HepG2 (cell line): ENCODE results near the gene LYRM9. TPM values are rescaled to one million over a fixed set of nuclear protein-coding genes. Genes with fewer than 3 reads are reported as not detected.
"Not testable (repeated sequence)": the region's sequence is repeated elsewhere in the genome, so short reads cannot be mapped to it uniquely, and the experiment has no call there.

Experiments used
- ATAC-seq: fragments of 200-7000 bp; cut with Tn5 transposase; 3 replicates; pipeline ENCODE4 v1.9.1; 2020; ENCODE audit warnings: mild to moderate bottlenecking, moderate library complexity
- BruUV-seq: library from RNA; stranded (reverse); fragments of 400-500 nt; replicated peaks from 2 replicates; lab custom pipeline; 2021; lab: Mats Ljungman, UMichigan
- CTCF ChIA-PET: fragments of 300-600 bp; formaldehyde crosslinking; extraction: SDS; loops from one replicate; lab custom pipeline; 2021; ENCODE audit warnings: low total read pairs, inconsistent platforms, low intra/inter-chr PET ratio; lab: Yijun Ruan, JAX
- POLR2A ChIA-PET: fragments of 350-600 bp; sonication (Branson Sonifier 250); formaldehyde crosslinking; loops from one replicate; lab custom pipeline; 2020; ENCODE audit warnings: antibody characterized with exemption, inconsistent platforms; lab: Yijun Ruan, JAX
- DNase-seq: peaks from one replicate; pipeline ENCODE4 v3.0.0-alpha.2; 2015; ENCODE audit warnings: low spot score
- FAIRE-seq: peaks from 3 replicates; lab custom pipeline; 2011; peaks lifted over from hg19 to GRCh38; lab: Jason Lieb, UNC
- H2AFZ ChIP-seq: one replicate; pipeline ENCODE4 v1.6.1; 2011; ENCODE audit warnings: low read length, inconsistent platforms
- H3K27ac ChIP-seq: fragments of 300-600 bp; 3 replicates; pipeline ENCODE4 v1.8.0; 2011; ENCODE audit warnings: mixed run types, mild to moderate bottlenecking, mixed read lengths, low read length, inconsistent platforms; ENCODE audit not compliant: insufficient read depth; ENCODE audit errors: extremely low read length
- H3K27me3 ChIP-seq, 2 experiments: fragments of 200-600 bp in 1 of 2; 2 replicates in 1 of 2; 3 replicates in 1 of 2; pipeline versions ENCODE4 v1.6.0 to v1.8.0; 2011; ENCODE audit warnings: low read length in 2 of 2, mild to moderate bottlenecking in 2 of 2, moderate library complexity in 2 of 2, inconsistent platforms in 1 of 2; ENCODE audit not compliant: insufficient read depth in 2 of 2, control insufficient read depth in 1 of 2
- H3K36me3 ChIP-seq, 2 experiments: fragments of 200-600 bp in 1 of 2; replicated peaks in 1 of 2; 2 replicates in 1 of 2; 3 replicates in 1 of 2; pipeline versions ENCODE4 v1.5.1 to v1.8.0; 2011; ENCODE audit warnings: low read length in 2 of 2, inconsistent platforms in 1 of 2; ENCODE audit not compliant: insufficient read depth in 2 of 2, control insufficient read depth in 1 of 2
- H3K4me1 ChIP-seq: 2 replicates; pipeline ENCODE4 v1.5.1; 2012; ENCODE audit warnings: low read length, inconsistent platforms; ENCODE audit not compliant: insufficient read depth
- H3K4me2 ChIP-seq: 2 replicates; pipeline ENCODE4 v1.6.0; 2011; ENCODE audit warnings: low read depth, low read length, inconsistent platforms
- H3K4me3 ChIP-seq, 3 experiments: fragments of 200-600 bp in 1 of 3; sonication (generic), shearing (Covaris generic) in 1 of 3; replicated peaks in 1 of 3; 2 replicates each; pipeline ENCODE4 v1.5.1; 2011 to 2016; ENCODE audit warnings: low read length in 3 of 3, inconsistent platforms in 2 of 3, low read depth in 2 of 3, mild to moderate bottlenecking in 2 of 3, control low read depth in 1 of 3, mixed read lengths in 1 of 3; ENCODE audit not compliant: insufficient read depth in 1 of 3
- H3K79me2 ChIP-seq: one replicate; pipeline ENCODE4 v1.6.1; 2011; ENCODE audit warnings: low read length, inconsistent platforms; ENCODE audit not compliant: insufficient read depth
- H3K9ac ChIP-seq: 2 replicates; pipeline ENCODE4 v1.6.0; 2011; ENCODE audit warnings: mild to moderate bottlenecking, low read depth, low read length, inconsistent platforms; ENCODE audit not compliant: insufficient read depth
- H3K9me3 ChIP-seq: 2 replicates; pipeline ENCODE4 v1.5.1; 2012; ENCODE audit warnings: mild to moderate bottlenecking, low read length
- H4K20me1 ChIP-seq: 2 replicates; pipeline ENCODE4 v1.6.0; 2011; ENCODE audit warnings: inconsistent platforms, mild to moderate bottlenecking, low read length, moderate library complexity; ENCODE audit not compliant: insufficient read depth
- AKAP8 ChIP-seq: sonication (generic); formaldehyde crosslinking; IDR thresholded peaks from 2 replicates; pipeline ENCODE4 v1.5.1; 2020; ENCODE audit warnings: mild to moderate bottlenecking, missing genetic modification reagents
- ATF2 ChIP-seq: sonication (generic); formaldehyde crosslinking; IDR thresholded peaks from 2 replicates; pipeline ENCODE4 v1.4.0; 2020; ENCODE audit warnings: missing genetic modification reagents
- GLI4 ChIP-seq: sonication (generic); formaldehyde crosslinking; IDR thresholded peaks from 2 replicates; pipeline ENCODE4 v1.5.1; 2020; ENCODE audit warnings: missing genetic modification reagents, mild to moderate bottlenecking, moderate library complexity, borderline replicate concordance
- RXRA ChIP-seq: sonication (generic); formaldehyde crosslinking; IDR thresholded peaks from 2 replicates; pipeline ENCODE4 v1.5.1; 2020; ENCODE audit warnings: missing genetic modification reagents
- THAP8 ChIP-seq: sonication (generic); formaldehyde crosslinking; IDR thresholded peaks from 2 replicates; pipeline ENCODE4 v1.5.1; 2020; ENCODE audit warnings: missing genetic modification reagents, mild to moderate bottlenecking, borderline replicate concordance
- ZBTB33 ChIP-seq: sonication (generic); formaldehyde crosslinking; IDR thresholded peaks from 2 replicates; pipeline ENCODE4 v1.4.0; 2020; ENCODE audit warnings: missing genetic modification reagents
- ZNF138 ChIP-seq: sonication (generic); formaldehyde crosslinking; IDR thresholded peaks from 2 replicates; pipeline ENCODE4 v1.5.0; 2020; ENCODE audit warnings: mild to moderate bottlenecking, low read depth, missing genetic modification reagents
- ZNF282 ChIP-seq: fragments of 450-650 bp; IDR thresholded peaks from 2 replicates; pipeline ENCODE4 v1.6.1; 2018; ENCODE audit not compliant: partially characterized antibody
- ZNF501 ChIP-seq: sonication (generic); formaldehyde crosslinking; IDR thresholded peaks from 2 replicates; pipeline ENCODE4 v1.5.1; 2020; ENCODE audit warnings: mild to moderate bottlenecking, moderate library complexity, missing genetic modification reagents
- ZNF607 ChIP-seq: sonication (generic); formaldehyde crosslinking; IDR thresholded peaks from 2 replicates; pipeline ENCODE4 v1.5.1; 2020; ENCODE audit warnings: missing genetic modification reagents, mild to moderate bottlenecking, borderline replicate concordance
- ZNF747 ChIP-seq: sonication (generic); formaldehyde crosslinking; IDR thresholded peaks from 2 replicates; pipeline ENCODE4 v1.8.1; 2023; ENCODE audit warnings: missing genetic modification reagents, mild to moderate bottlenecking, borderline replicate concordance
- WGBS: methylation state at CpG from one replicate; pipeline ENCODE4 v1.1.6; 2017; ENCODE audit warnings: low lambda C conversion rate; 5-methylcytosine and 5-hydroxymethylcytosine counted together
- in situ Hi-C: cut with HindIII; loops from 2 replicates; pipeline ENCODE4 v1.10.0; 2017; ENCODE audit warnings: low pct_unique_long_range_greater_than_20kb; ENCODE audit not compliant: extremely low pct_ligation_motif_present
- intact Hi-C: fragments of 100-400 bp; cut with micrococcal nuclease; formaldehyde crosslinking; loops from one replicate; pipeline ENCODE4 v1.10.0; 2022; ENCODE audit not compliant: unreplicated experiment
- polyA plus RNA-seq, 8 experiments: library from polyadenylated mRNA; depleted of rRNA in 3 of 8; stranded (reverse) in 7 of 8; unstranded in 1 of 8; fragments of >200 nt; fragmentation: Illumina TruSeq in 4 of 8; extraction: Trizol in 4 of 8; gene quantifications; 2 replicates each; pipeline versions ENCODE4 v1.2.1 to v1.2.3, GENCODE V29; 2011 to 2016; ENCODE audit warnings: low read depth in 4 of 8, missing spikeins in 1 of 8, mixed read lengths in 1 of 8; ENCODE audit not compliant: insufficient read depth in 1 of 8
- total RNA-seq, 5 experiments: library from RNA; depleted of rRNA; stranded (reverse); fragments of >200 nt; fragmentation: Illumina TruSeq; extraction: Trizol; gene quantifications; 2 replicates each; pipeline ENCODE4 v1.2.3, GENCODE V29; 2016; ENCODE audit warnings: low read depth in 1 of 5

The LYRM9 gene
- total and polyA plus RNA-seq, 2 of the 13 experiments (the other 11 are each of a cell fraction or from before 2014, with no cell fraction given): 0.24 to 0.66 TPM

- FAIRE-seq, DNase-seq, H4K20me1 ChIP-seq, H2AFZ ChIP-seq, H3K27me3 ChIP-seq, CTCF ChIA-PET, H3K27ac ChIP-seq, ATAC-seq, H3K4me3 ChIP-seq, H3K79me2 ChIP-seq, H3K9me3 ChIP-seq, POLR2A ChIA-PET, intact Hi-C loops, H3K9ac ChIP-seq, BruUV-seq, H3K4me2 ChIP-seq, H3K36me3 ChIP-seq: not testable (repeated sequence)
- whole genome bisulfite sequencing: 69% methylated on average over 8 of the region's 8 CpGs
- in situ Hi-C loops: loop anchor here (10.0 to 25.0 kb wide), 2 partner anchors 232 to 399 kb away; no protein-coding TSS in a partner anchor
- peaks cover 13% of the 10 kb centered on the region for H3K4me1 ChIP-seq
- TF ChIP-seq ZBTB33 (CRISPR knock-in tag): 0 out of 2 replicates have a peak, but pooled peaks have one; percentile 11
Measured at GRCh38 chr17:27886348-27886906, 6.7 kb downstream of the LYRM9 start.

GRCh38 chr17:27882162-27882840 lies 10.9 kb downstream of the LYRM9 start:
- BruUV-seq: no TSS peak
- no peak overlapping the region for H3K4me2 ChIP-seq
- in situ Hi-C loops: loop anchor here (5.0 to 25.0 kb wide), 3 partner anchors 120 to 395 kb away; no protein-coding TSS in a partner anchor
- no peak for TF ChIP-seq ZNF501
- no peak for TF ChIP-seq ZNF138 (CRISPR knock-in tag)
- TF ChIP-seq RXRA (CRISPR knock-in tag): no peak
- no peak for TF ChIP-seq GLI4 (CRISPR knock-in tag)
- TF ChIP-seq ZNF607 (CRISPR knock-in tag): no peak
- no peak for TF ChIP-seq ZNF282
- TF ChIP-seq THAP8 (CRISPR knock-in tag): no peak
- TF ChIP-seq AKAP8 (CRISPR knock-in tag): no peak
- TF ChIP-seq ZNF747 (CRISPR knock-in tag): no peak
- TF ChIP-seq ATF2 (CRISPR knock-in tag): no peak
- no peak for ATAC-seq
- no peak for FAIRE-seq
- no peak overlapping the region for H3K27ac ChIP-seq
- H3K36me3 ChIP-seq: no peaks in the 10 kb centered on the region
- 16% methylated on average over 4 of the region's 11 CpGs for WGBS
- H3K9me3 ChIP-seq: no peaks in the 10 kb centered on the region
- no peak overlapping the region for H3K9ac ChIP-seq
- ChIA-PET POLR2A (no interaction called here), CTCF (no interaction called here)
- H2AFZ ChIP-seq: no peak overlapping the region
- no peaks in the 10 kb centered on the region for H3K79me2 ChIP-seq
- no peak for DNase-seq
- H3K4me1 ChIP-seq: no peaks in the 10 kb centered on the region
- H3K27me3 ChIP-seq: no peaks in the 10 kb centered on the region
- no peak overlapping the region for H3K4me3 ChIP-seq
- no peaks in the 10 kb centered on the region for H4K20me1 ChIP-seq
- intact Hi-C loops: loop anchor here (5.0 kb wide), 1 partner anchor 230 kb away; no protein-coding TSS in a partner anchor
